Naive thymus-derived CD4-positive, alpha-beta T cell (primary cell): ENCODE results near the gene ENTPD6. TPM values are rescaled to one million over a fixed set of nuclear protein-coding genes. Genes with fewer than 3 reads are reported as not detected.
"Not testable (repeated sequence)": the region's sequence is repeated elsewhere in the genome, so short reads cannot be mapped to it uniquely, and the experiment has no call there.

ENCODE experiments used
- ATAC-seq: fragments of 150-1000 bp; cut with Tn5 transposase; 2 replicates; pipeline ENCODE4 v1.10.0; 2021; ENCODE audit warnings: mild to moderate bottlenecking, moderate library complexity
- CTCF ChIA-PET: fragments of 350-600 bp; sonication (Branson Sonifier 250); formaldehyde crosslinking; loops from one replicate; lab custom pipeline; 2021; ENCODE audit warnings: antibody characterized with exemption; lab: Charles Lee
- POLR2A ChIA-PET: fragments of 350-600 bp; sonication (Branson Sonifier 250); formaldehyde crosslinking; loops from one replicate; lab custom pipeline; 2021; ENCODE audit warnings: antibody characterized with exemption, inconsistent platforms; lab: Charles Lee
- DNase-seq, 9 donors: peaks; one replicate each; pipeline versions ENCODE4 v3.0.0 to v3.0.0-alpha.2; 2020 to 2022; ENCODE audit warnings: mixed read lengths in 1 of 9
- H3K27ac ChIP-seq: one replicate; pipeline ENCODE4 v1.7.0; 2013; ENCODE audit warnings: mild to moderate bottlenecking, low read depth, low read length, moderate library complexity
- H3K27me3 ChIP-seq, 2 donors: one replicate each; pipeline ENCODE4 v1.7.0; 2013; ENCODE audit warnings: low read length in 2 of 2, mild to moderate bottlenecking in 2 of 2, moderate library complexity in 2 of 2; ENCODE audit not compliant: control insufficient read depth in 2 of 2, insufficient read depth in 2 of 2
- H3K36me3 ChIP-seq, 3 experiments: 1 replicate in 2 of 3; 2 replicates in 1 of 3; pipeline ENCODE4 v1.7.0; 2013; ENCODE audit warnings: low read length in 3 of 3, mild to moderate bottlenecking in 3 of 3, moderate library complexity in 1 of 3; ENCODE audit not compliant: insufficient read depth in 3 of 3, control insufficient read depth in 2 of 3
- H3K4me1 ChIP-seq, 2 donors: one replicate each; pipeline ENCODE4 v1.7.0; 2013; ENCODE audit warnings: low read length in 2 of 2, mild to moderate bottlenecking in 2 of 2, moderate library complexity in 1 of 2; ENCODE audit not compliant: control insufficient read depth in 2 of 2, insufficient read depth in 2 of 2
- H3K4me3 ChIP-seq: 2 replicates; pipeline ENCODE4 v1.7.0; 2013; ENCODE audit warnings: mild to moderate bottlenecking, low read length
- H3K9me3 ChIP-seq, 3 experiments: 1 replicate in 2 of 3; 2 replicates in 1 of 3; pipeline ENCODE4 v1.7.0; 2013; ENCODE audit warnings: low read length in 3 of 3; ENCODE audit not compliant: control insufficient read depth in 2 of 3
- H3K27ac Mint-ChIP-seq, 9 donors: one replicate each; pipeline ENCODE4 v1.8.0; 2020 to 2022; ENCODE audit warnings: mixed read lengths in 9 of 9, mild to moderate bottlenecking in 8 of 9, moderate library complexity in 5 of 9, inconsistent platforms in 2 of 9
- H3K27me3 Mint-ChIP-seq, 5 donors: one replicate each; pipeline ENCODE4 v1.8.0; 2021 to 2022; ENCODE audit warnings: mixed read lengths in 5 of 5, mild to moderate bottlenecking in 1 of 5
- H3K36me3 Mint-ChIP-seq, 5 donors: one replicate each; pipeline ENCODE4 v1.8.0; 2020 to 2022; ENCODE audit warnings: mixed read lengths in 5 of 5, mild to moderate bottlenecking in 3 of 5, inconsistent platforms in 1 of 5
- H3K4me1 Mint-ChIP-seq, 7 donors: one replicate each; pipeline ENCODE4 v1.8.0; 2020 to 2022; ENCODE audit warnings: mixed read lengths in 7 of 7, mild to moderate bottlenecking in 3 of 7, inconsistent platforms in 1 of 7
- H3K4me3 Mint-ChIP-seq, 10 donors: one replicate each; pipeline ENCODE4 v1.8.0; 2020 to 2022; ENCODE audit warnings: mild to moderate bottlenecking in 10 of 10, mixed read lengths in 10 of 10, moderate library complexity in 6 of 10, inconsistent platforms in 2 of 10
- H3K9me3 Mint-ChIP-seq, 11 donors: one replicate each; pipeline ENCODE4 v1.8.0; 2020 to 2022; ENCODE audit warnings: mixed read lengths in 11 of 11, mild to moderate bottlenecking in 4 of 11, inconsistent platforms in 1 of 11, moderate library complexity in 1 of 11
- intact Hi-C, 2 donors: fragments of 100-400 bp; cut with micrococcal nuclease; formaldehyde crosslinking; loops; one replicate each; pipeline ENCODE4 v1.15.1; 2023
- polyA plus RNA-seq, 2 donors: library from polyadenylated mRNA; unstranded; fragments of 300-500 nt; fragmentation: Illumina TruSeq; gene quantifications; one replicate each; pipeline ENCODE4 v1.2.3, GENCODE V29; 2021
- total RNA-seq, 6 experiments: library from RNA in 5 of 6; stranded (reverse) in 5 of 6; gene quantifications; 1 replicate in 5 of 6; 2 replicates in 1 of 6; pipeline ENCODE4 v1.2.3 and lab custom pipeline; 2021 to 2026

Gene ENTPD6
- total and polyA plus RNA-seq, 7 experiments from 2014 or later, result 41.1 to 108 (median 68.6) TPM

GRCh38 chr20:25229486-25230165 is 34.1 kb downstream of the ENTPD6 start:
- ChIA-PET POLR2A (no interaction called here), CTCF (no interaction called here)
- intact Hi-C loops, result no loop called here
- no peaks in the 10 kb centered on the region for H3K4me1 ChIP-seq
- no peaks in the 10 kb centered on the region for H3K4me1 Mint-ChIP-seq
- DNase-seq, result no peak
- ATAC-seq, result no peak
- no peaks in the 10 kb centered on the region for H3K9me3 Mint-ChIP-seq
- H3K27me3 ChIP-seq, result no peaks in the 10 kb centered on the region
- H3K4me3 ChIP-seq, result no peak overlapping the region
- H3K27ac Mint-ChIP-seq, result peak overlapping the region in 2 of 9 donors; percentile 28 to 52
- no peak overlapping the region for H3K4me3 Mint-ChIP-seq
- H3K27ac ChIP-seq, result no peak overlapping the region
- H3K36me3 ChIP-seq, result peaks cover 0 to 14% (median 0%) of the 10 kb centered on the region in 3 experiments
- H3K36me3 Mint-ChIP-seq, result peaks cover 0 to 3% (median 0%) of the 10 kb centered on the region in 5 donors
- H3K9me3 ChIP-seq, result no peaks in the 10 kb centered on the region
- peaks cover 0 to under 1% (median 0%) of the 10 kb centered on the region in 5 donors for H3K27me3 Mint-ChIP-seq

- no peaks in the 10 kb centered on the region for H3K9me3 ChIP-seq
- peaks cover 0 to 11% (median 0%) of the 10 kb centered on the region in 3 experiments for H3K36me3 ChIP-seq
- Mint-ChIP-seq H3K9me3 (no peaks in the 10 kb centered on the region), H3K4me3 (no peak overlapping the region), H3K4me1 (no peaks in the 10 kb centered on the region), H3K27ac (no peak overlapping the region), H3K36me3 (peaks cover 0 to 3% (median 0%) of the 10 kb centered on the region in 5 donors), H3K27me3 (peaks cover 0 to 4% (median 0%) of the 10 kb centered on the region in 5 donors)
- no peaks in the 10 kb centered on the region for H3K4me1 ChIP-seq
- CTCF ChIA-PET, result no interaction called here
- ATAC-seq (no peak), DNase-seq (no peak)
- POLR2A ChIA-PET, result no interaction called here
- no peak overlapping the region for H3K27ac ChIP-seq
- H3K27me3 ChIP-seq, result no peaks in the 10 kb centered on the region
- H3K4me3 ChIP-seq, result no peak overlapping the region
- intact Hi-C loops, result no loop called here
These were observed 34.8 kb downstream of the ENTPD6 start for GRCh38 chr20:25230166-25230831.

DNA sequence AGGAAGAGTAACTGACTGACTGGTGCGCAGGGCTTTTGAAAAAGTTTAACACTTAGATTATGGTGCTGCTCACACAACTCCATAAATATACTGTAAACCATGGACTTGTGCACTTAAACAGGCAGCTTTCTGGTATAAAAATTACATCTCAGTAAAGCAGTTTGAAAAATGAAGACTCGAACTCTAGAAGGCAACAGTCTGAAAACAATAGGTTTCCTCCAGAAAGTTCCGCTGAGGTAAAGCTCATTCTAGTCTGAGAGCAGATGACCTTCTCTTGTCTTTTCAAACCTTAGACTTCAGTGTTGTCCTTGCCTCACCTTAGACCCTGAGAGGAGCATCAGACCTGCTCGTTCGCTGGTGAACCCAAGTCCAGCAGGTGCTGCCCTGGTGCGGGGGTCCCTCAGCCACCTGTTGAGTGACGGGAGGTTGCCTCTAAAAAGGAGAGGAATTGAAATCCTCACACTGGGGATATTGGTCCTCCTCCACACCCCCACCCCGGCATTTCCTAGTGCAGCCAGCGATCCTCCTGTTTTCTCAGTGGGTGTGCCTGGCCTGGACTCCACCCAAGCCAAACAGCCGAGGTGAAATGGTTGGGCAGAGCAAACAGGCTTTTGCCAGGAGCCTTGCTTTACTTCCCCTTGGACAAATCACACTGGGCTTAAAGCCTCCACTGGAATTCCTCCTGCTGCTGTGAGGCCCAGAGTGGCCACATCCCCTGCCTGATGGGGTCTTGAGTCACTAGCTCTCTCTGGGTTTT is 37.7 kb downstream of the ENTPD6 start:
- ATAC-seq (no peak), DNase-seq (no peak)
- Mint-ChIP-seq H3K9me3 (no peaks in the 10 kb centered on the region), H3K4me1 (peaks cover 0 to 11% (median 0%) of the 10 kb centered on the region in 7 donors), H3K27ac (no peak overlapping the region), H3K27me3 (peaks cover 0 to 18% (median 6%) of the 10 kb centered on the region in 5 donors), H3K36me3 (no peaks in the 10 kb centered on the region), H3K4me3 (no peak overlapping the region)
- ChIA-PET POLR2A (no interaction called here), CTCF (interaction anchor here (0.6 kb wide), 1 partner anchor 375 kb away, joined by 3 read pairs; no protein-coding TSS in a partner anchor)
- no peaks in the 10 kb centered on the region for H3K27me3 ChIP-seq
- no peak overlapping the region for H3K4me3 ChIP-seq
- H3K27ac ChIP-seq, result no peak overlapping the region
- no peaks in the 10 kb centered on the region for H3K9me3 ChIP-seq
- H3K4me1 ChIP-seq, result no peaks in the 10 kb centered on the region
- H3K36me3 ChIP-seq, result no peaks in the 10 kb centered on the region
- intact Hi-C loops, result no loop called here

DNA sequence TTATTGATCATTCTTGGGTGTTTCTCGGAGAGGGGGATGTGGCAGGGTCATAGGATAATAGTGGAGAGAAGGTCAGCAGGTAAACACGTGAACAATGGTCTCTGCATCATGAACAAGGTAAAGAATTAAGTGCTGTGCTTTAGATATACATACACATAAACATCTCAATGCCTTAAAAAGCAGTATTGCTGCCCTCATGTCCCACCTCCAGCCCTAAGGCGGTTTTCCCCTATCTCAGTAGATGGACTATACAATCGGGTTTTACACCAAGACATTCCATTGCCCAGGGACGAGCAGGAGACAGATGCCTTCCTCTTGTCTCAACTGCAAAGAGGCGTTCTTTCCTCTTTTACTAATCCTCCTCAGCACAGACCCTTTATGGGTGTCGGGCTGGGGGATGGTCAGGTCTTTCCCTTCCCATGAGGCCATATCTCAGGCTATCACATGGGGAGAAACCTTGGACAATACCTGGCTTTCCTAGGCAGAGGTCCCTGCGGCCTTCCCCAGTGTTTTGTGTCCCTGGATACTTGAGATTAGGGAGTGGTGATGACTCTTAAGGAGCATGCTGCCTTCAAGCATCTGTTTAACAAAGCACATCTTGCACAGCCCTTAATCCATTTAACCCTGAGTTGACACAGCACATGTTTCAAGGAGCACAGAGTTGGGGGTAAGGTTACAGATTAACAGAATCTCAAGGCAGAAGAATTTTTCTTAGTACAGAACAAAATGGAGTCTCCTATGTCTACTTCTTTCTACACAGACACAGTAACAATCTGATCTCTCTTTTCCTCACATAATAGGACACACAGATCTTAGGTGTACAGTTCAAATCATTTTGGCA is 38.7 kb downstream of the ENTPD6 start:
- H3K36me3 Mint-ChIP-seq, ATAC-seq, CTCF ChIA-PET, intact Hi-C loops, H3K36me3 ChIP-seq, H3K9me3 Mint-ChIP-seq, H3K27me3 ChIP-seq, H3K4me3 ChIP-seq, H3K27ac Mint-ChIP-seq, H3K4me3 Mint-ChIP-seq, H3K9me3 ChIP-seq, POLR2A ChIA-PET, DNase-seq, H3K4me1 ChIP-seq, H3K27ac ChIP-seq: not testable (repeated sequence)
- peaks cover 0 to 20% (median 7%) of the 10 kb centered on the region in 5 donors for H3K27me3 Mint-ChIP-seq
- H3K4me1 Mint-ChIP-seq, result peaks cover 0 to 19% (median 0%) of the 10 kb centered on the region in 7 donors

- Histone ChIP-seq H3K27me3 (no peaks in the 10 kb centered on the region), H3K36me3 (no peaks in the 10 kb centered on the region), H3K27ac (no peak overlapping the region), H3K4me3 (no peak overlapping the region), H3K9me3 (no peaks in the 10 kb centered on the region), H3K4me1 (no peaks in the 10 kb centered on the region)
- no peak for DNase-seq
- Mint-ChIP-seq H3K4me3 (peak overlapping the region in 1 of 10 donors; percentile 38), H3K36me3 (no peaks in the 10 kb centered on the region), H3K4me1 (peaks cover 0 to 19% (median 0%) of the 10 kb centered on the region in 7 donors), H3K27ac (peak overlapping the region in 1 of 9 donors; percentile 33), H3K27me3 (peaks cover 0 to 20% (median 16%) of the 10 kb centered on the region in 5 donors), H3K9me3 (no peaks in the 10 kb centered on the region)
- ATAC-seq, result no peak
- POLR2A ChIA-PET, result no interaction called here
- CTCF ChIA-PET, result interaction anchor here (0.6 kb wide), 1 partner anchor 134 kb away, joined by 3 read pairs; no protein-coding TSS in a partner anchor
- intact Hi-C loops, result loop anchor here in 1 of 2 donors (1.0 kb wide), 1 partner anchor 11 kb away; no protein-coding TSS in a partner anchor
These were observed 41.2 kb downstream of the ENTPD6 start for GRCh38 chr20:25236450-25237304.
